Naive B cell (primary cell): ENCODE measurements around the gene ZNF511. TPM values are rescaled to one million over a fixed set of nuclear protein-coding genes. Genes with fewer than 3 reads are reported as not detected.

Experiments
- ATAC-seq, 2 donors: fragments of 150-1000 bp; cut with Tn5 transposase; 2 replicates each; pipeline ENCODE4 v1.10.0; 2021; ENCODE audit warnings: low read depth in 2 of 2, mild to moderate bottlenecking in 2 of 2, moderate library complexity in 2 of 2
- DNase-seq: peaks from one replicate; pipeline ENCODE4 v3.0.0; 2022
- H3K27ac Mint-ChIP-seq, 6 donors: one replicate each; pipeline ENCODE4 v1.8.0; 2020 to 2022; ENCODE audit warnings: mild to moderate bottlenecking in 6 of 6, mixed read lengths in 6 of 6, moderate library complexity in 5 of 6, inconsistent platforms in 2 of 6
- H3K27me3 Mint-ChIP-seq, 3 donors: one replicate each; pipeline ENCODE4 v1.8.0; 2021 to 2022; ENCODE audit warnings: mixed read lengths in 3 of 3, mild to moderate bottlenecking in 1 of 3
- H3K36me3 Mint-ChIP-seq, 2 donors: one replicate each; pipeline ENCODE4 v1.8.0; 2020 to 2022; ENCODE audit warnings: mixed read lengths in 2 of 2, inconsistent platforms in 1 of 2, mild to moderate bottlenecking in 1 of 2
- H3K4me1 Mint-ChIP-seq, 3 donors: one replicate each; pipeline ENCODE4 v1.8.0; 2020 to 2022; ENCODE audit warnings: mixed read lengths in 3 of 3, inconsistent platforms in 1 of 3, mild to moderate bottlenecking in 1 of 3, moderate library complexity in 1 of 3
- H3K4me3 Mint-ChIP-seq, 8 donors: one replicate each; pipeline ENCODE4 v1.8.0; 2020 to 2022; ENCODE audit warnings: mild to moderate bottlenecking in 8 of 8, mixed read lengths in 8 of 8, moderate library complexity in 8 of 8, inconsistent platforms in 2 of 8
- H3K9me3 Mint-ChIP-seq, 7 donors: one replicate each; pipeline ENCODE4 v1.8.0; 2020 to 2022; ENCODE audit warnings: mixed read lengths in 7 of 7, mild to moderate bottlenecking in 5 of 7, inconsistent platforms in 2 of 7, moderate library complexity in 1 of 7
- polyA plus RNA-seq, 6 donors: library from polyadenylated mRNA; unstranded; fragments of 300-500 nt; fragmentation: Illumina TruSeq; gene quantifications; one replicate each; pipeline ENCODE4 v1.2.3, GENCODE V29; 2021; ENCODE audit warnings: low read depth in 6 of 6

ZNF511 gene
- polyA plus RNA-seq, 6 donors from 2014 or later, result 60.6 to 86.0 (median 75.6) TPM

DNA sequence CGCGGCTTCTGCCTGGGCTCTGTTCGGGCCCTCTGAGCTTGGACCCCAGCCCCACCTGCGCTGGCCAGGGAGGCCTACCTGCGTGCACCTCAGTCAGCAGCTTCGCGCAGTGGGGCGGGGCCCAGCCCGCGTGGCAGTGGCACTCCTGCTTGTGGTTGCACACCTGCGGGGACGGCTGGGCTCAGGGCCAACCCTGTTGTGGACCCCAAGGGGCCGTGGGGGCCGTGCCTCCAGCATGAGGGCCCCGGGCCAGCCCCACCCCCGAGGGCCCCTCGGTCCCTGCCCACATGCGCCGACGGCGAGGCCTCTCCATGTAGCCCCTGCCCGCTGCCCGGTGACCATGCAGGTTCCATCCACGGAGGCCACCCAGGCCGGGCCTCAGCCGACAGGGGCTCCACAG, 39.3 kb upstream of the ZNF511 start:
- H3K4me3 Mint-ChIP-seq, result no peak overlapping the region
- H3K27ac Mint-ChIP-seq, result no peak overlapping the region
- no peak for ATAC-seq
- DNase-seq, result no peak
- H3K9me3 Mint-ChIP-seq, result no peaks in the 10 kb centered on the region
- peaks cover 9 to 15% (median 14%) of the 10 kb centered on the region in 3 donors for H3K4me1 Mint-ChIP-seq
- H3K27me3 Mint-ChIP-seq, result no peaks in the 10 kb centered on the region
- H3K36me3 Mint-ChIP-seq, result no peaks in the 10 kb centered on the region

GRCh38 chr10:133270204-133270603, 38.5 kb upstream of the ZNF511 start:
- no peak for ATAC-seq
- H3K4me1 Mint-ChIP-seq, result peaks cover 8 to 14% (median 9%) of the 10 kb centered on the region in 3 donors
- H3K27me3 Mint-ChIP-seq, result no peaks in the 10 kb centered on the region
- DNase-seq, result no peak
- H3K4me3 Mint-ChIP-seq, result no peak overlapping the region
- H3K36me3 Mint-ChIP-seq, result no peaks in the 10 kb centered on the region
- no peaks in the 10 kb centered on the region for H3K9me3 Mint-ChIP-seq
- H3K27ac Mint-ChIP-seq, result peak overlapping the region in 2 of 6 donors; percentile 4 to 24

DNA sequence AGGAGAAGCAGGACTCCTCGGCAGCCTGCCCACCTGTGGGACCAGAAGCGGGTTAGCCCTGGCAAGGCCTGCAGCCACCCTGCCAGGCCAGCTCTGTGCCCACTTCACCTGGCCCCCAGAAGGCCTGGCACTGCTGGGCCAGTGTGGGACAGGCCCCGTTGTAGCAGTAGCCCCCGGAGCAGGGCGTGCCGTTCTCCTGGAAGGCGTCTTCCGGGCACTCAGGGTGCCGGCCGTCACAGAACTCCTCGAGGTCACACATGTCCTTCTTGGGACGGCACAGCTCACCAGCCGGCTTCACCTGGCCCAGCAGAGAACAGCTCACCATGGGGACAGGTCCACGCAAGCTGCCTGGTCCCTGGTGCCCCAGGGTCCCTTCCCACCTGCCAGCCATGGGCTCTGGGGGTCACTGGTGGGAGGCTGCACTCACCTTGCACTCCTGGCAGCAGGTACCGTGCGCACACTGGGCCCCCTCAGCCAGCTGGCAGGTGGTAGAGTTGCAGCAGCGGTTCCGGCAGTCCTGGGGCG, 37.9 kb upstream of the ZNF511 start:
- Mint-ChIP-seq H3K4me3 (no peak overlapping the region), H3K4me1 (peaks cover 6 to 14% (median 6%) of the 10 kb centered on the region in 3 donors), H3K27ac (peak overlapping the region in 1 of 6 donors; percentile 41), H3K36me3 (no peaks in the 10 kb centered on the region), H3K27me3 (no peaks in the 10 kb centered on the region), H3K9me3 (no peaks in the 10 kb centered on the region)
- ATAC-seq, result no peak
- no peak for DNase-seq

- H3K36me3 Mint-ChIP-seq, result no peaks in the 10 kb centered on the region
- peak overlapping the region in 1 of 6 donors; percentile 96 for H3K27ac Mint-ChIP-seq
- DNase-seq, result no peak
- no peaks in the 10 kb centered on the region for H3K27me3 Mint-ChIP-seq
- peaks cover 6 to 19% (median 7%) of the 10 kb centered on the region in 3 donors for H3K4me1 Mint-ChIP-seq
- no peak overlapping the region for H3K4me3 Mint-ChIP-seq
- H3K9me3 Mint-ChIP-seq, result no peaks in the 10 kb centered on the region
- ATAC-seq, result no peak
These were observed 37.0 kb upstream of the ZNF511 start for GRCh38 chr10:133271521-133272300.

GRCh38 chr10:133272301-133272963, 36.3 kb upstream of the ZNF511 start:
- peak overlapping the region in 3 of 6 donors; percentile 51 to 96 (median 90) for H3K27ac Mint-ChIP-seq

DNA sequence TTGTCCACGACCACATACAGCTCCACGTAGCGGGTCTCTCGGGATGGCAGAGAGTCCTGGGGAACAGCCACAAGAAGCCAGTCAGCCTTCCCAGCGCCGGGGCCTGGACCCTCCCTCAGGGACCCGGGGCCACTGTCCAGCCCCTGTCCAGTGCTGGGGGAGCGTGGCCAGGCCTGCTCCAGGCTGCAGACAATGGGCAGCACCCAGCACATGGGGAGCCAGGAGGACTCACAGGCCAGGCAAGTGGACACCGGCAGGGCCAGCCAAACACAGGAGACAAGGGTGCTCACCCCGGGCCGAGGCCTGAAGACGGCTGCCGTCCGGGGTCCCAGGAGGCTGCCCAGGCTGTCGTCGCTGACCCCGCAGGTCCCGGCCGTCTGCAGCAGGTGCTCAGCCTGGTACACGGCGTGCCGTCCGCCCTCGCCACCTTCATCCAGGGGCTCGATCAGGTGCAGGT, 35.7 kb upstream of the ZNF511 start:
- DNase-seq, result no peak
- no peak overlapping the region for H3K4me3 Mint-ChIP-seq
- H3K9me3 Mint-ChIP-seq, result no peaks in the 10 kb centered on the region
- no peak for ATAC-seq
- no peaks in the 10 kb centered on the region for H3K36me3 Mint-ChIP-seq
- H3K27me3 Mint-ChIP-seq, result no peaks in the 10 kb centered on the region
- H3K4me1 Mint-ChIP-seq, result peaks cover 7 to 25% (median 12%) of the 10 kb centered on the region in 3 donors
- peak overlapping the region in 2 of 6 donors; percentile 15 to 96 for H3K27ac Mint-ChIP-seq

More at GRCh38 chr10:133272301-133272963, 36.3 kb upstream of the ZNF511 start:
- DNase-seq (no peak), ATAC-seq (no peak)
- Mint-ChIP-seq H3K4me1 (peaks cover 6 to 19% (median 7%) of the 10 kb centered on the region in 3 donors), H3K9me3 (no peaks in the 10 kb centered on the region), H3K4me3 (no peak overlapping the region), H3K36me3 (no peaks in the 10 kb centered on the region), H3K27me3 (no peaks in the 10 kb centered on the region)

DNA sequence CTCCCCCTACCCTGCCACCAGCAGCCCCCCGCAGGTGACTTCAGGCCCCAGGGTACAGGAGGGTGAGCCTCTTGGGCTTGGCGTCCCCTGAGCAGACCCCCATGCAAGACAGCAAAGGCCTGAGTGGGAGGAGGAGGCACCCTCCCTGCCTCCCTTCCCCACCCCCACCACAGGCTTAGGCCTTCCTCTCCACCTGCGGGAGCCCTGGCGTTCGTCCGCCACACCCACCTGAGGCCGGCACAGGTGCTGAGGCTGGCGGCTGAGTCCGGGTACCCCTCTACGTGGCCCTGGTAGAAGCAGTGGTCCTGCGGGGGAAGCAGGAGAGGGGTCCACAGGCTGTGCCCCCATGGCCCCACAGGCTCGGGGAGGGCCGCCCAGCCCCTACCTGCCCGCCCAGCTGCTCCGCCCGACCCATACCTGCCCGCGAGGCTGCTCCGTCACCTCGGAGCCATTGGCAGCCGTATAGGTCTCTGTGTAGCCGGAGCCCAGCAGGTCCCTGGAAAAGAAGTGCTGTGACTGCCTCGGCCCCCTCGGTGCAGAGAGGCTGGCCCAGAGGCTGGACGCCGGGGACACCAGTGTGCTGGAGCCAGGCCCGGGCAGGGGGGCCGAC, 35.1 kb upstream of the ZNF511 start:
- ATAC-seq (no peak), DNase-seq (no peak)
- no peaks in the 10 kb centered on the region for H3K27me3 Mint-ChIP-seq
- H3K4me3 Mint-ChIP-seq, result peak overlapping the region in 2 of 8 donors; percentile 51 to 75
- peak overlapping the region in 4 of 6 donors; percentile 21 to 96 (median 72) for H3K27ac Mint-ChIP-seq
- H3K36me3 Mint-ChIP-seq, result no peaks in the 10 kb centered on the region
- no peaks in the 10 kb centered on the region for H3K9me3 Mint-ChIP-seq
- H3K4me1 Mint-ChIP-seq, result peaks cover 13 to 31% (median 18%) of the 10 kb centered on the region in 3 donors

DNA sequence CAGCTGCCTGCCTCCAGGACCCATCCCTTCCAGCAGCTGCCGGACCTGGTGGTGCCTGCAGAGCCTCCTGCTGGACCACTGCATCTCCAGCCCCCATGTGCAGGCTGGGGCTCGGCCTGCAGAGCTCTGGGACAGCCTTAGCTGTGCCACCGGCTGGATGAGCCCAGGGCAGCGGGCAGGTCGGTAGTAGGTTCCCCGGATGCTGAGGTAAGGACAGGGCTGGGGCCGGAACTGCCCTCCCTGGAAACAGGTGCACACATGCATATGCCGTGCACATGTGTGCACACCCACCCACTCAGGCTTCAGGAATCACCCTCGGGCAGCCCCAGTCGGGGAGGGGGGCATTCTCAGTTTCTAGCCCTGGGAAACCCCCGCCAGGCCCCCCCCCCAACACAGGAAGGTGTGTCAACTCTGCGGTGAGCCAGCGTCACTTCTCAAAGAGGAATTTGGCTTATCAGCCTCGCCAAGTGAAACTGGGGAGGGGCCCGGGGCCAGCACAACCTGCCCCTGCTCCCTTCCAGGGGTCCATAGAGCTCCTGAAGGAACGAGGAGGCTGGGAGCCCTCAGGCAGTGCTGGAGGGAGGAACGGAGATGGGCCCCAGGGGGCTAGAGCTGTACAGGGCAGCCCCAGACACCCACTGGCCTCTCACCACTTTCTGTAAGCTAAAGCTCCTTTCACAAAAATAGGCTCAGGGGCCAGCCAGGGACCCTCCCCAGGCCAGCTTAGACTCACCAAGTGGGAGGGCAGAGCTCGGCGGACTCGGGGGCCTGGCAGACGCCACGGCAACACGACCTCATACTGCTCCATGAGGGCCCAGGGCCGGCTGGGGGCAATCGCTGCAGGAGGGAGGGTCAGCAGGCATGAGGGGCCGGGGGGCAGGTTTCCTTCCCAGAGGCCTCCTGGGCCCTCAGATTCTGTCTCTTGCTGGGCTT, 33.7 kb upstream of the ZNF511 start:
- ATAC-seq (peak; percentile 74 to 75), DNase-seq (peak; percentile 91)
- Mint-ChIP-seq H3K36me3 (no peaks in the 10 kb centered on the region), H3K4me1 (peaks cover 20 to 43% (median 25%) of the 10 kb centered on the region in 3 donors), H3K4me3 (peak overlapping the region; percentile 86 to 94 (median 92)), H3K9me3 (no peaks in the 10 kb centered on the region), H3K27ac (peak overlapping the region; percentile 96 to 99 (median 98)), H3K27me3 (no peaks in the 10 kb centered on the region)

- DNase-seq (peak; percentile 51), ATAC-seq (peak; percentile 36)
- Mint-ChIP-seq H3K27me3 (no peaks in the 10 kb centered on the region), H3K4me1 (peaks cover 20 to 43% (median 30%) of the 10 kb centered on the region in 3 donors), H3K36me3 (no peaks in the 10 kb centered on the region), H3K4me3 (peak overlapping the region; percentile 86 to 94 (median 92)), H3K9me3 (no peaks in the 10 kb centered on the region), H3K27ac (peak overlapping the region; percentile 96 to 99 (median 98))
These were observed 33.0 kb upstream of the ZNF511 start for GRCh38 chr10:133275684-133276092.

DNA sequence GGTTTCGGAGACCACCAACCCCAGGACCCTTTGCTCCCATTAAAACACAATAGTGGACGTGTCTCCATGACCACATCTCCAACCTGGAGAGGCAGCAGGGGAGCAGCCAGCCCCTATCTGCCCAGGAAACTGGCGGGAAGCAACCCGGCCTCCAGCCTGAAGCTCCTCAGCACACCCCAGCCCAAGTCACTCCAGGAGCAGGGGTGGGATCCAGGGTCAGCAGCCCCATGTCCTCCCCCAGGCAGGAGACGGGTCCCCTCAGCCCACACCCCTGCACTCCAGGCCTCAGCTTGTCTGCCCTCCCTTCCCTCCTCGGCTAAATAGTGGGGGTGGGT, 32.6 kb upstream of the ZNF511 start:
- peaks cover 20 to 43% (median 30%) of the 10 kb centered on the region in 3 donors for H3K4me1 Mint-ChIP-seq
- no peak for ATAC-seq
- no peaks in the 10 kb centered on the region for H3K27me3 Mint-ChIP-seq
- peak overlapping the region; percentile 96 to 99 (median 98) for H3K27ac Mint-ChIP-seq
- H3K4me3 Mint-ChIP-seq, result peak overlapping the region; percentile 86 to 94 (median 92)
- H3K36me3 Mint-ChIP-seq, result no peaks in the 10 kb centered on the region
- no peak for DNase-seq
- no peaks in the 10 kb centered on the region for H3K9me3 Mint-ChIP-seq

- peaks cover 20 to 43% (median 30%) of the 10 kb centered on the region in 3 donors for H3K4me1 Mint-ChIP-seq
- no peaks in the 10 kb centered on the region for H3K27me3 Mint-ChIP-seq
- no peaks in the 10 kb centered on the region for H3K9me3 Mint-ChIP-seq
- DNase-seq (peak; percentile 77), ATAC-seq (peak; percentile 45 to 49)
- peak within 1 kb of the TSS; percentile 96 to 99 (median 98) for H3K27ac Mint-ChIP-seq
- peaks cover 0 to 1% of the 10 kb centered on the region in 2 donors for H3K36me3 Mint-ChIP-seq
- H3K4me3 Mint-ChIP-seq, result peak within 1 kb of the TSS; percentile 86 to 94 (median 92)
These were observed 32.1 kb upstream of the ZNF511 start, which contains the start of gene ADAM8 for GRCh38 chr10:133276435-133277201. Gene ADAM8 (minus strand): TSS chr10:133276868. CDS start chr10:133276817, 51 bp downstream.
